Fibroblast of mammary gland (primary cell): ENCODE data around the gene GPR176.
A peak's percentile ranks its signal among the peaks of the same experiment; 100 is the strongest.

ENCODE experiments used
- DNase-seq: peaks from one replicate; pipeline ENCODE4 v3.0.0-alpha.2; 2010; ENCODE audit warnings: low read depth
- H3K4me3 ChIP-seq: 2 replicates; pipeline ENCODE4 v1.5.1; 2011; ENCODE audit warnings: low read depth, mild to moderate bottlenecking, low read length, moderate library complexity; ENCODE audit not compliant: control insufficient read depth
- CTCF ChIP-seq: conservative IDR thresholded peaks from 2 replicates; pipeline ENCODE4 v1.5.1; 2011; ENCODE audit warnings: low read depth, low read length, inconsistent platforms; ENCODE audit not compliant: control insufficient read depth, insufficient read depth

Gene GPR176

DNA sequence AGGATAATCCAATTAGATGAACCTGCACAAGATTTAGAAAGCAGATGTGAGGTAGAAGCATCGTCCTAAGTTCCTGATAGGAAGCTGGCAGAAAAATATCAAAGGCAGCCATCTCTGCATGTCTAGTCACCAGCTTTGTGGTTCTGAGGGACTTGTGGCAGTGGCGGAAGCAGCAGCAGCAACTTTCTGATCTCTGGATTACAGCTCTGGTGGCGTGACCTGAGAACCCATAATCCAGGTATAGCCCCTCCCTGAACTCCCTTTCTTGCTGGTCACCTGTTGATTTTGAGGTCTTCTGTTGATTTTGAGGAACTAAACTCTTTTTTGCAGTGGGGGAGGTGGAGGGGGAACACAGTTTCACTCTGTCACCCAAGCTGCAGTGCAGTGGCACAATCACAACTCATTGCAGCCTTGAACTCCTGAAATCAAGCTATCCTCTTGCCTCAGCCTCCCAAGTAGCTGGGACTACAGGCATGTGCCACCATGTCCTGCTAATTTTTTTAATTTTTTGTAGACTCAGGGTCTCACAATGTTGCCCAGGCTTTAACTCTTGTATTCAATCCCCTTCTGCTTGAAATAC, 145.3 kb downstream of the GPR176 start:
- no peak for TF ChIP-seq CTCF
- H3K4me3 ChIP-seq = no peak overlapping the region
- no peak for DNase-seq

DNA sequence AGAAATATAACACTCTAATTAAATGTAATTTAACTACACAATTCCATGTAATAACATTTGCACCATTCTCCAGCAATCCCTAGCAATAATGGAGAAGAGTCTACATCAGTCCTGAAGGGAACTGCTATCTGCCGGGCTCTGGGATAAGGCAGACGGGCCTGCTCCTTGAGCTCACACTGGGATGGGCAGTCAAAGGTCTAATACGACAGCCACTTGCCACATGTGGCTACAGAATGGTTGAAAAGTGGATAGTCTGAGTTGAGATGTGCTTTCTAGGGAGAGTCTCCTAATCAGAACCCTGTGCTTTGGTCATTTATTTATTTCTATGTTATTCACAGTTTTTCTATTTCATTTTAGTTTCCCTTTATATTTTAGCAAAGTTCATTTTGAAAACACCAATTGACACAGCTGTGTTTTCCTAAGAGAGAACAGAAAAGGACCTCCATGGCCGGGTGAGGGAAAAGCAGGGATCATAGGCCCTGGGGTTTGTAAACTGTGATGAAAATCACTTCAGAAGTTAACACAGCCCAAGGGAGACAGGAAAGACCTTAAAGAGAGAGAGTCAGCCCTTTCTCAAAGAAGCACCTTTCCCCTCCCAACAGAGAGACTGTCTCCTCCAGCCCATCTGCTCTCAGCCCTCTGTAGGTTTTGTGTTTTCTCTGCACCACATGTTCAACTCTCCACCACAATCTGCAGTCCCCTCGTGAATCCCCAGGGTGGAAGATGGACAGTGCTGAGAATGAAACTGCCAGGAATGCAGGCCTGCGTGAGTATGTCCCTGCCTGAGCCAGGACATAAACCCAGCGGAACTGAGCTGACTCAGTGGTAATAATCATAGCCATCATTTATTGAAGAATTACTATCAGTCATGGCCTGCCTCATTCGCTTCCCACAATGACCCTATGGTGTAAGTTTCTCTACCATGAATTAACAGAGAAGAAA, 149.0 kb downstream of the GPR176 start:
- H3K4me3 ChIP-seq = peak overlapping the region; percentile 3
- peak; percentile 4 for TF ChIP-seq CTCF
- peak; percentile 89 for DNase-seq

DNA sequence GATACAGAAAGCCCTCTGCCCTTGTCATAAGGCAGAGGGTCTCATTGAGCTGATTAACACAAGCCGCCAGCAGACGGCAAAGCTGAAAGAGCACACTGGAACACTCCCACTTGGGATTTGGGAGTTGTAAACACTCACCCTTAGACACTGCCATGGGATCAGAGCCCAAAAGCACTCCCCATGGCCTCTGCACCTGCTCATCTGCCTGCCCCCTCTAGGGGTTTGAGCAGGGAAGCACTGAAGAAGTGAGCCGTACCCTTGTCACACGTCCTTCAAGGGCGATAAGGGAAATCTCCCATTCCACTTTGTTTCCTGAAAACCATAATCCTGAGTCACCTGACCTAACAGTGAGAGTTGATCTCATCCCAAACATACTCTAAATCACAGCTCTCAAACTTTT, 152.1 kb downstream of the GPR176 start:
- no peak for TF ChIP-seq CTCF
- no peak for DNase-seq

GRCh38 chr15:39761006-39761405, 159.1 kb downstream of the GPR176 start:
- H3K4me3 ChIP-seq = no peak overlapping the region
- TF ChIP-seq CTCF = no peak
- DNase-seq = no peak

More for the DNA sequence above, 152.1 kb downstream of the GPR176 start:
- no peak overlapping the region for H3K4me3 ChIP-seq

- no peak overlapping the region for H3K4me3 ChIP-seq
- TF ChIP-seq CTCF = peak; percentile 69
- DNase-seq = peak; percentile 77
Measured at GRCh38 chr15:39756806-39757522, 163.1 kb downstream of the GPR176 start.

DNA sequence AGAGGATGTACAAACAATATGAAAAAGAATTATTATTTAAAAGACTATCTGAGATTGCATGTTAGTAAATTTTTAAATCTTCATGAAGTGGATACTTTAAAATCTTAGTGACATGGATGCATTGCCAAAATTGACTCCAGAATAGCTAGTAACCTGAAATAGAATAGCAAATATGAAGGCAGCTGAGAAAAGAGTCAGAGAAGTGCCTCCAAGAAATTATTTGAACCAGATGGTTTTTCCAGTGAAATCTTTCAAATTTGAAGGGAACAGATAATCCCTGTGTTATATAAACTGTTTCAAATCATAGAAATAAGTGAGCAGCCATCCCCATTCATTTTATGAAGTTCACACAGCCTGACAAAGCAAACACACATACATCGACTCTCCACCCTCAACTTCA, 167.1 kb downstream of the GPR176 start:
- no peak overlapping the region for H3K4me3 ChIP-seq
- TF ChIP-seq CTCF = no peak
- DNase-seq = no peak
